Sciatic nerve (tissue), 2 donors: Measurements from ENCODE around the gene CCDC54. TPM values are rescaled to one million over a fixed set of nuclear protein-coding genes. Genes with fewer than 3 reads are reported as not detected.

Source experiments
- ATAC-seq: fragments of 200-7000 bp; cut with Tn5 transposase; one replicate; pipeline ENCODE4 v1.9.1; 2020; ENCODE audit warnings: mild to moderate bottlenecking, moderate library complexity
- DNase-seq: peaks from one replicate; pipeline ENCODE4 v3.0.0-alpha.2; 2020; ENCODE audit warnings: low spot score
- intact Hi-C: fragments of 100-400 bp; cut with DNase I; formaldehyde crosslinking; loops from one replicate; pipeline ENCODE4 v1.14.2; 2022
- total RNA-seq: library from RNA; stranded (reverse); fragmentation: NEBNext Ultra II Directional; extraction: Animal tissue kit (Norgen Biotek cat#: 25700); gene quantifications from one replicate; pipeline ENCODE4 v1.2.1, GENCODE V29; 2021
- donor health status: DM: no; HTN: no; CAD: no.
- donor health status: DM: no; HTN: no; CAD: no.

CCDC54 gene
- total RNA-seq, 1 donor from 2014 or later: not detected

DNA sequence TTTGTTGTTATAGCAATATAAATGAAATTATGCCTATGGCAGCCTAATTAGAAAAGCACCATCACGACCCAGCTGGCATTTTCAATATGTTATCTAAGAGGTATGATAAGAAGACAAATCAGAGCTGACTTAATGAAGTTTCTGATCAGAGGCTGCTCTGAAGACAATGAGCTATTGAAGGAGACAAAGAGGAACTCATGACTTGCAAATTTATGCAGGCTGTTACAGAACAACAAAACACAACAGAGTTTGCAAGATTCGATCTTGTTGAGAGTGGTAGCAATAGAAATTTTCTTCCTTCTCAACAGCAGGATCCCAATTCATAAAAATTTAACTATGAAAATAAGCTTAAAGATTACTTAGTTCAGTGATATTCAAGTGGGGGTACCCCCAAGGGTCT, 7.7 kb downstream of the CCDC54 start:
- intact Hi-C loops: no loop called here
- DNase-seq (no peak), ATAC-seq (no peak)

GRCh38 chr3:107387555-107387954, 10.3 kb downstream of the CCDC54 start:
- DNase-seq (no peak), ATAC-seq (no peak)
- intact Hi-C loops: no loop called here

DNA sequence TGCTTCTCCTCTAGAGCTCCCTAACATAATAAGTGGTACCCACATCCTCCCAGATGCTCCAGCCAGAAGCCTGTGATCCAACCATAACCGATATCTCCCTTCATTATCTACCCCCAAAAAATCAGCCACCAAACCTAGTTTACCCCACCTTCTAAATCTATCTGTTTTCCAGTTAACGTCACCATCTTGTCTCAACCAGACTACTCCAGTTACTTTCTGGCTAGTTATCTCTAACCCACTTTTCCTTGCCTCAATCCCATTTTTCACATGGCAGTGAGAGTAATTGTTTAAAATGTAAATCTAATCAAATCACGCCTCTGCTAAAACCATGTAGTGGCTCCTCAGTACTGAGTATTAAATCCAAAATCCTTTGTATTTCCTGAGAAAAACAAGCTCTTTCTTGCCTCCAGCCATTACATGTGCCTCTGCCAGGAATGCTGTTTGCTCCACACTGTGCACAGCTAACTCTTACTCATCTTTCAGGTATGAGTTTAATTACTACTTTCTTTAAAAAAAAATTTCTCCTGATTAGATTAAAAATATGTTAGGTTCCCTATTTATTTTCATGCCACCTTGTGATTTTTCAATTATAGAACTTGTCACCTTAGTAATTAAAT, 15.4 kb downstream of the CCDC54 start:
- no peak for ATAC-seq
- intact Hi-C loops: no loop called here
- no peak for DNase-seq

DNA sequence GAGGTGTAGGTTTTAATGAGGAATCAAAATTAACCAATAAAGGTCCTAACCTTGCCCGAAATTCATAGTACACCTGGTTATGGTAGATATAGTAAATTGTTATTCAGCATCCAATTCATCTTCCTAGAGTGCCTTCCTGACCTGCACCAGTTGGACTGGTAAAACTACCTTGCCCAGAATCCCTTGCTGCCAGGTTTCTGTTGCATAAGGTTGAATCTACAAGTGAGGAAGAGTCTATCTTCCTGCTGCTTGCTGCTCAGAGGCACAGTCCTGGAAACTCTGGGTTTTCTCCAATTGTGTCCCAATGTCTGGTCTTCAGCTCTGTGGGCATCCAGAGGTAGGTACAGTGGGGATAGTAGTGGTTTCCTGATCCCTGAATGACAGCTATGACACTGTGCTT, 17.3 kb downstream of the CCDC54 start:
- intact Hi-C loops: no loop called here
- ATAC-seq: no peak
- DNase-seq: no peak

GRCh38 chr3:107395066-107395465, 17.8 kb downstream of the CCDC54 start:
- DNase-seq (no peak), ATAC-seq (no peak)
- intact Hi-C loops: no loop called here

DNA sequence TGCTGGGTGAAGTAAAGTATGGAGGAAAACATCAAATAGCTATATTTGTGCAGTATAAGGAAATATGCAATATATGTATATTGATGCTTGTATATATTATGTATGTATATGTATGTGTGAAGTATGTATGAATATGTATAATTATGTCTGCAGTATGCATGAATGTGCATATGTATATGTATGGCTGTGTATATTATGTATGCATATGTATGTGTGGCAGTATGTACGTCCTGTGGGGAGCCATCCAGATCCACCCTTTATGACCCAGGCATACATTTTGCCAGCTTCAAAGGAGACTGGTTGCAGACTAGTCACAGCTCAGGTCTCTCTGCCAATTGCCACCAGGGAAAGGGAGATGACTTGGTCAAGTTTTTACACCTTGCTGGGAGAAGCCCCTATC, 24.1 kb downstream of the CCDC54 start:
- ATAC-seq: no peak
- intact Hi-C loops: no loop called here
- no peak for DNase-seq

- DNase-seq: no peak
- intact Hi-C loops: no loop called here
Observed at GRCh38 chr3:107402214-107402613, 25.0 kb downstream of the CCDC54 start.

GRCh38 chr3:107404727-107405469, 27.7 kb downstream of the CCDC54 start:
- DNase-seq (no peak), ATAC-seq (no peak)
- intact Hi-C loops: no loop called here

More at GRCh38 chr3:107402214-107402613, 25.0 kb downstream of the CCDC54 start:
- no peak for ATAC-seq

DNA sequence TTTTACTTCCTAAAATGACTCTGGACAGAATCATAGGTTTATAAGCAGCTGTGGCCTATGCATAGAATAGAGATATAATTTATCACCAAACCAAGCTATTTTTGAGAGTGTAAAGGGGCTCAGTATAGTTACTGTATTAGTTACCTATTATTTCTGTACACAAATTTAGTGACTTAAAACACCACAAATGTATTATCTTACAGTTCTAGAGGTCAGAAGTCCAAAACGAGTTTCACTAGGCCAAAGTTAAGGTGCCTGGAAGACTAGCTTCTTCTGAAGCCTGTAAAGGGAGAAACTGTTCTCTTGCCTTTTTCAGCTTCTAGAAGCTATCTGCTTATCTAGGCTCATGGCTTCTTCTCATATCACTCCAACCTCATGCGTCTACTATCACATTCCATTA, 30.1 kb downstream of the CCDC54 start:
- DNase-seq: no peak
- intact Hi-C loops: no loop called here
- no peak for ATAC-seq

GRCh38 chr3:107408513-107408912, 31.3 kb downstream of the CCDC54 start:
- intact Hi-C loops: no loop called here
- ATAC-seq: no peak
- no peak for DNase-seq

- intact Hi-C loops: no loop called here
- ATAC-seq: no peak
- no peak for DNase-seq
Observed at GRCh38 chr3:107409365-107409764, 32.1 kb downstream of the CCDC54 start.

DNA sequence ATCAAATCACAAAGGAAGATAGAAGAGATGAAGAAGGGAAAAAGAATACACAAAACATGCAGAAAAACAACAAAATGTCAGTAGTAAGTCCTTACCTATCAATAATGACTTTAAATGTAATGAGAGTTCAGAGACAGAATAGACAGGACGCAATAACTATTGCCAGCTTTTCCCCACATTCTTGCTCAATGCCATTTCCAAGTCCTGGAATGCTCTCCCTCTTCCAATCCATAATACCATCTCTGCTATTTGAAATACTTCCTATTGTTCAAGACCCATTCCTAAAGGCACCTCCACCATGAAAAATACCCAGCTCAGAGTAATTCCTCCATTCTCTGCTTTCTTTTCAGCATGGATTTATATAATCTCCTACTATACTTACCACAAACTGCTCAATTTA, 33.4 kb downstream of the CCDC54 start:
- intact Hi-C loops: no loop called here
- DNase-seq (no peak), ATAC-seq (no peak)

DNA sequence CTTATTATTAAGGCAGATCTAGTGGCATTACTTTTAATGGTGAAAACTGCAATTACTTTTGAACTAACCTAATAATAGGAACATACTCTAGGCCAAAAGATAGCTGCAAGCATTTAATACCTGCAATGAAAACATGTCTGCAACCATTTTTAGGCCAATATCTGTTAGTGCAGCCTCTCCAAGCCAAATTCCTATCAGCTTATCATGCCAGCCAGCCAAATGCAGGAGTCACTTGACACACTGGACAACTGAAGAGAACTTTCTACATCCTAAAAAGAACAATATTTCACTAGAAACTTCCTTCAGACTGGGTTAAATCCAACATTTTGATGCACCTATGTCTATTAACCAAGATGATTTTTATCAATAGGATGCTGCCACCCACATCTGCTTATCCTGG, 33.8 kb downstream of the CCDC54 start:
- no peak for DNase-seq
- intact Hi-C loops: no loop called here
- no peak for ATAC-seq

- ATAC-seq: no peak
- intact Hi-C loops: no loop called here
- no peak for DNase-seq
Observed at GRCh38 chr3:107411779-107412178, 34.5 kb downstream of the CCDC54 start.

GRCh38 chr3:107412376-107412775, 35.1 kb downstream of the CCDC54 start:
- ATAC-seq (no peak), DNase-seq (no peak)
- intact Hi-C loops: no loop called here

DNA sequence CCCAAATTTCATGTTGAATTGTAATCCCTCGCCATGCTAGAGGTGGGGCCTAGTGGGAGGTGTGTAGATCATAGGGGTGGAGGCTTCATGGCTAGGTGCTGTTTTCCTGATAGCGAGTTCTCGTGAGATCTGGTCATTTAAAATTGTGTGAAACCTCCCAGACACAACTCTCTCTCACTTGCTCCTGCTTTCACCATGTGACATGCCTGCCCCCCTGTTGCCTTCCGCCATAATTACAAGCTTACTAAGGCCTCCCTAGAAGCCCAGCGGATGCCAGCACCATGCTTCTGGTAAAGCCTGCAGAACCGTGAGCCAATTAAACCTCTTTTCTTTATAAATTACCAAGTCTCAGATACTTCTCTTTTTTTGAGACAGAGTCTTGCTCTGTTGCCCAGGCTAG, 36.0 kb downstream of the CCDC54 start:
- no peak for DNase-seq
- ATAC-seq: no peak
- intact Hi-C loops: no loop called here

DNA sequence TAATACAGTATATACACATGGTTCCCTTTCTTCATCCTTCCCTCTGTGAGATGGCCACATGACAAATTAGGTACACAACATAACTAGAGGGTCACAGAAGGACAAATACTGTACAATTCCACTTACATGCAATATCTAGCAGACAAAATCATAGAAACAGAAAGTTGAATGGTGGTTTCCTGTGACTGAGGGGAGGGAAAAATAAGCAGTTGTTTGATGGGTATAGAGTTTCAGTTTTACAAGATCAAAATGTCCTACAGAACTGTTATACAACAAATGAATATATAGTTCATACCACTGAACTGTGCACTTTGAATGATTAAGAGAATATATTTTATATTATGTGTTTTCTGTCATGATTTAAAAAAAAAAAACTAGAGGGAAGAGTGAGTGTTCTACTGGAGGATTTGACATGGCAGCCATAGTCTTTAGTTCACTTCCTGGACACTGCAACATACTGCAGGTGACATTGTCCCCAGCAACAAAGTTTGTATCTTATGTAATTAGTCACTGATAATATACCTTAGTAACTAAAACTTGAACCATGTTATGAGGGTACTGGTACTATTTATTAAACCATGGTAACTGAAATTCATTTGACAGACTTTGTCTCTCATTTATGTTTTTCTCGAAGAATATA, 37.2 kb downstream of the CCDC54 start:
- ATAC-seq: no peak
- intact Hi-C loops: no loop called here
- DNase-seq: no peak

- intact Hi-C loops: no loop called here
- ATAC-seq (no peak), DNase-seq (no peak)
Observed at GRCh38 chr3:107416138-107416537, 38.9 kb downstream of the CCDC54 start.

GRCh38 chr3:107416886-107417285, 39.6 kb downstream of the CCDC54 start:
- no peak for DNase-seq
- ATAC-seq: no peak
- intact Hi-C loops: no loop called here

GRCh38 chr3:107421170-107421792, 44.0 kb downstream of the CCDC54 start:
- DNase-seq (no peak), ATAC-seq (peak; percentile 88)
- intact Hi-C loops: no loop called here
